Measurements from ENCODE around the gene NKX2-1. TPM values are rescaled to one million over a fixed set of nuclear protein-coding genes. Genes with fewer than 3 reads are reported as not detected.

The NKX2-1 gene
- total RNA-seq, 6 experiments from 2014 or later, result not detected

GRCh38 chr14:36498938-36499337, 21.1 kb downstream of the NKX2-1 start:
- H3K27me3 ChIP-seq, result peaks cover 5 to 42% of the 10 kb centered on the region in 2 donors
- H3K4me1 ChIP-seq, result no peaks in the 10 kb centered on the region
- H3K9me3 ChIP-seq, result no peaks in the 10 kb centered on the region
- TF ChIP-seq CTCF (IDR thresholded peaks at IDR 0.05), result no peak
- no peak for TF ChIP-seq POLR2A (IDR thresholded peaks at IDR 0.05)
- ATAC-seq (no peak), DNase-seq (no peak)
- H3K4me3 ChIP-seq, result no peak overlapping the region
- H3K36me3 ChIP-seq, result no peaks in the 10 kb centered on the region
- no peak overlapping the region for H3K27ac ChIP-seq
- WGBS (ENCODE audit: insufficient coverage, low coverage, low lambda C conversion rate, missing lambda C conversion rate), result 5% methylated on average over 2 of the region's 2 CpGs
- intact Hi-C loops (cut with DNase I), result no loop called here

DNA sequence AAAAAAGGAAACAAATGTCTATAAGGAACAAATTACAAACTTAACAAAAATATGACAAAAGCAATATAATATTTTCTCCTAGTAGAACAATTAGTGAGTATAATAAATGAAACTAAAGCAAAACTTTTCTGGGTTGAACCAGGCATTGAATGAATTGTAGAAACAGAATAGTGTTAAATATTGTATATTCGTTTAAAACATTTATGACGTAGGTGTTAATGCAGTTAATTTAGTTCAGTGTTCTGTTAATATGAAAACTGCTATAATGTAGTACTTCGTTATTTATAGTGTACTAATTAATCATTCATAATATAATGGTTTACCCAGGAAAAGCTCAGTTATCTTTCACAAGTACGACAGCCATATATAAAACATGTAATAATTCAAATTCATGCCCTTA, 23.7 kb downstream of the NKX2-1 start:
- Histone ChIP-seq H3K4me3 (no peak overlapping the region), H3K27me3 (peaks cover 3 to 33% of the 10 kb centered on the region in 2 donors), H3K36me3 (no peaks in the 10 kb centered on the region), H3K9me3 (no peaks in the 10 kb centered on the region), H3K27ac (no peak overlapping the region), H3K4me1 (no peaks in the 10 kb centered on the region)
- TF ChIP-seq POLR2A (IDR thresholded peaks at IDR 0.05) (no peak), CTCF (IDR thresholded peaks at IDR 0.05) (no peak)
- ATAC-seq (no peak), DNase-seq (no peak)
- intact Hi-C loops (cut with DNase I), result no loop called here
- 48% methylated on average over 4 of the region's 4 CpGs for WGBS (ENCODE audit: insufficient coverage, low coverage, low lambda C conversion rate, missing lambda C conversion rate)

- H3K27ac ChIP-seq, result no peak overlapping the region
- no peaks in the 10 kb centered on the region for H3K9me3 ChIP-seq
- no peaks in the 10 kb centered on the region for H3K36me3 ChIP-seq
- 3% methylated on average over 3 of the region's 3 CpGs for WGBS (ENCODE audit: insufficient coverage, low coverage, low lambda C conversion rate, missing lambda C conversion rate)
- H3K4me3 ChIP-seq, result no peak overlapping the region
- no peak for ATAC-seq
- H3K4me1 ChIP-seq, result no peaks in the 10 kb centered on the region
- H3K27me3 ChIP-seq, result peaks cover 3 to 27% of the 10 kb centered on the region in 2 donors
- DNase-seq, result no peak
- intact Hi-C loops (cut with DNase I), result no loop called here
- TF ChIP-seq POLR2A (IDR thresholded peaks at IDR 0.05) (no peak), CTCF (IDR thresholded peaks at IDR 0.05) (no peak)
Measured at GRCh38 chr14:36495666-36496065, 24.4 kb downstream of the NKX2-1 start.

- intact Hi-C loops (cut with DNase I), result no loop called here
- Histone ChIP-seq H3K36me3 (no peaks in the 10 kb centered on the region), H3K27me3 (peaks cover 3 to 26% of the 10 kb centered on the region in 2 donors), H3K4me3 (no peak overlapping the region), H3K4me1 (no peaks in the 10 kb centered on the region), H3K9me3 (no peaks in the 10 kb centered on the region), H3K27ac (no peak overlapping the region)
- TF ChIP-seq POLR2A (IDR thresholded peaks at IDR 0.05) (no peak), CTCF (IDR thresholded peaks at IDR 0.05) (no peak)
- DNase-seq, result no peak
- WGBS (ENCODE audit: insufficient coverage, low coverage, low lambda C conversion rate, missing lambda C conversion rate), result 26% methylated on average over 3 of the region's 3 CpGs
- ATAC-seq, result no peak
Measured at GRCh38 chr14:36493761-36494160, 26.3 kb downstream of the NKX2-1 start.

DNA sequence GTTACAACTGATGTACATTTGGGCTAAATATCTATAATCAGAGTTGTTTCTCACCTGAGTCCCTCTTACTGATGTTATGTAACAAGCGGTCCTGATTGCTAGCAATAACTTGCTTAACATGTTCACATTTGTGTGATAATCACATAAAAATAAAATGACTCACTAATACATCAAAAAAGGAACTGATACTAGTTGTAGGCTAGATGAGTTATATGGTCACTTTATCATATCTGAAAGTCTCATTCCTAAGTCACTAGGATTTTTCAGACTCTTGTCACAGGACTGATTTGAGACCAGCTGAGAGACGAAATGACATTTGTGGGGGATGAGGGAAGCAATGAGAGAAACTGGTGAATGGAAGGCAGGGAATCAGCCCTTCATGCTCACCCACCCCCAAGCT, 34.3 kb downstream of the NKX2-1 start:
- Histone ChIP-seq H3K36me3 (no peaks in the 10 kb centered on the region), H3K27ac (no peak overlapping the region), H3K9me3 (no peaks in the 10 kb centered on the region), H3K4me1 (no peaks in the 10 kb centered on the region), H3K4me3 (no peak overlapping the region), H3K27me3 (no peaks in the 10 kb centered on the region)
- DNase-seq (no peak), ATAC-seq (no peak)
- TF ChIP-seq POLR2A (IDR thresholded peaks at IDR 0.05) (no peak), CTCF (IDR thresholded peaks at IDR 0.05) (no peak)
- WGBS (ENCODE audit: insufficient coverage, low coverage, low lambda C conversion rate, missing lambda C conversion rate), result 44% methylated on average over 2 of the region's 2 CpGs
- intact Hi-C loops (cut with DNase I), result no loop called here

Measured in right lobe of liver (tissue), 6 donors.